SHP77 treated with DMSO at 0.1 percent for 48 hours (cell line): ENCODE data around the gene RAB39B.

Experiments used
- DNase-seq: peaks from one replicate; lab custom pipeline; 2025; lab: John Stamatoyannopoulos, UW

RAB39B gene

DNA sequence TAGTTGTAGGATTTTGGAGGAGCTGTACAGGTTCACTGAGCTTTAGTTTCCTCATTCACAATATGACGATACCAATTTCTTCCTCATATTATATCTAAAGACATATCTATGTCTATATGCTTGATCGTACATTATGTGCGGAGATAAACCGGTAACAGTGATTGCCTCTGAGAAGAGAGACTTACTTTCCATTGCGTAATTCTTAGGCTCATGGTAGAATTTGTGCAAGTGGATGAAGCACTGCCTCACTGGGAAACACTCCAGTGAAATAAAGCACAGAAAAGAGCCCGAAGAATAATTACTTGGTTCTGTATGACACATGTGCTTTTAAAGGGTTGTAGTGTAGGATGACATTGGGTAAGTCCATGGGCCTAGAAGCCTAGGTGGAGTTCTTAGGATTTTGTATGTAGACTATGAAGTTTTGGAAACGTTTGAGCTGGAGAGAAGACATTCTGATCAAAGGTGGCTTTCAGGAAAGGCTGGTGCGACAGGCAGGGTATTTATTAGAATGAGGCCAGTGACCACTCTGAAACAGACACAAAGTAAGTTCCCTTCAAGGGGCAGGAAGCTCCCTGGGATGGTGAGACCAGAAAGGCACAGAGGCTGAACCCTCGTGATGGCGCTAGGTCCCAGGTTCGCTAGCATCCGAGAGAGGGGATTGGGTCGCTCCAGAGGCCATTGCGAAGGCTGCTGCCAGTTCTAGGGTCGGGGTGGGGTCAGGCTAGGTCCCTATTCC, 48.7 kb downstream of the RAB39B start:
- peak; percentile 8 for DNase-seq

DNA sequence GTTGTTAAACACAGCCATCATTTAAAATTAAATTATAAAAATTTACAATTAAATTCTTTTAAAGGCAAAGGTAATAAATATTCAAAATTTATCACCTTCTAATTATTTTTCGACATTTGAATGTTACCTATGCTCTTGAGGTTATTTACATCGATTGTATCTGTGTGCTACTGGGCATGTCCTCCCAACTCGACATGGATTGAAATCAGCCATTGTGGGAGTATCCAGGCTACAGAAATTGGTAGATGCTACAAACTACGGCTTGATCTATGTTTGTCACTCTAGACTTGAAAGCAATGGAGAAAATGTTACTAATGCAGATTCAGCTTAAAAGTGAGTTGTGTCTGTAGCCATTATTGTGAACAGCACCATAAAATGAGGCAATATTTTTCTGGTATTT, 50.6 kb downstream of the RAB39B start:
- DNase-seq, result no peak

DNA sequence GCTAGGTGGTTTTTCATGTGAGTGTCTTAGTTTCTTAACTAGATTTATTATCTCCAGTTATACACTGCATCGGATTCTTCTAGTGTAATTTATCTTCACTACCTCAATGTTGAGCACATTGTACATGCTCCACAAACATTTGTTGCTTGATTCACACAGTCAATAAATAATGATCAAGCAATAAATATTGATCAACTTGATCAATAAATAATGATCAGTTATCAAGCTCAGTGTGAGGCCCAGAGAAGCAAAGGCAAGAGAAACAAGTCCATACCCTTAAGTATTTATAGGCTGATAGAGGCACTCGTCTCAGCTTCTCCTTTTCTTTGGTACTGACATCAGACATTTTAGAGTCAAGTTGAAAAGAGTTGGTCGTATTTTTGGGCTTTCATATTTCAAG, 53.1 kb downstream of the RAB39B start:
- no peak for DNase-seq
